NCI-H2227 treated with DMSO at 0.1 percent for 48 hours (cell line): Measurements from ENCODE around the gene GC.
"Not testable (repeated sequence)": the region's sequence is repeated elsewhere in the genome, so short reads cannot be mapped to it uniquely, and the experiment has no call there.

ENCODE experiments used
- DNase-seq: peaks from one replicate; lab custom pipeline; 2025; lab: John Stamatoyannopoulos, UW

The GC gene

GRCh38 chr4:71765821-71766383 is 18.0 kb downstream of the GC start:
- no peak for DNase-seq

GRCh38 chr4:71765350-71765749 is 18.5 kb downstream of the GC start:
- DNase-seq = no peak

GRCh38 chr4:71752383-71753042 is 31.4 kb downstream of the GC start:
- no peak for DNase-seq

GRCh38 chr4:71749008-71749594 is 34.8 kb downstream of the GC start:
- DNase-seq = no peak

- DNase-seq = no peak
Observed at GRCh38 chr4:71746379-71746778, 37.5 kb downstream of the GC start.

- not testable (repeated sequence) for DNase-seq
Observed at GRCh38 chr4:71738782-71739181, 45.1 kb downstream of the GC start.

GRCh38 chr4:71732706-71733105 is 51.2 kb downstream of the GC start:
- DNase-seq = no peak

- no peak for DNase-seq
Observed at GRCh38 chr4:71732066-71732465, 51.8 kb downstream of the GC start.

GRCh38 chr4:71729856-71730255 is 54.0 kb downstream of the GC start:
- DNase-seq = no peak

- no peak for DNase-seq
Observed at GRCh38 chr4:71713611-71714203, 70.2 kb downstream of the GC start.

GRCh38 chr4:71711985-71712348 is 71.9 kb downstream of the GC start:
- no peak for DNase-seq

GRCh38 chr4:71711044-71711984 is 72.6 kb downstream of the GC start:
- DNase-seq = no peak

- no peak for DNase-seq
Observed at GRCh38 chr4:71709961-71710360, 73.9 kb downstream of the GC start.

- DNase-seq = no peak
Observed at GRCh38 chr4:71698141-71698540, 85.7 kb downstream of the GC start.

GRCh38 chr4:71697031-71697430 is 86.8 kb downstream of the GC start:
- DNase-seq = no peak

GRCh38 chr4:71694961-71695360 is 88.9 kb downstream of the GC start:
- no peak for DNase-seq

- no peak for DNase-seq
Observed at GRCh38 chr4:71692963-71693362, 90.9 kb downstream of the GC start.

- no peak for DNase-seq
Observed at GRCh38 chr4:71692198-71692597, 91.7 kb downstream of the GC start.
